ELF-1 (cell line): ENCODE results near the gene KIRREL3.

Source experiments
- DNase-seq: peaks from one replicate; pipeline ENCODE4 v3.0.0-alpha.2; 2016; ENCODE audit warnings: low read depth, low spot score

Gene KIRREL3

GRCh38 chr11:126450198-126450597 lies 550.4 kb downstream of the KIRREL3 start:
- no peak for DNase-seq

DNA sequence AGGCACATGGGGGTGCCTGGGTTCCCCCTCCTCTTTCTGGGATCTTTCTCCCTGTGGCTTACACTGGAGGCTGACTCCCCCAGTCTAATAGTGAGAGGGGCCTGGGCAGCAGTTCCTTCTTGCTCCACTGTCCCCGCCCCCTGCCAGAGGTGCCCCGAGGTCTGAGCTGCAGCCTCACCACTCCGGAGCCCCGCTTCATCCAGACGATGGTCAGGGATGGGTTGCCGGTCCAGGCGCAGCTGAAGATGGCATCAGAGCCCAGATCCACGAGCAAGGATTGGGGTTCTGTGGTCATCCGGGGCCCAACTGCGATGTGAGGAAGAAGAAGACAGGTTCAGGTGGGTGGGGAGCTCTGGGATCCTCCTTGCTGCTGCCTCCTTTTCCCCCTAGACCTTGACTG lies 554.0 kb downstream of the KIRREL3 start:
- DNase-seq = no peak

GRCh38 chr11:126444072-126444471 lies 556.5 kb downstream of the KIRREL3 start:
- no peak for DNase-seq

- no peak for DNase-seq
Observed at GRCh38 chr11:126443120-126443519, 557.5 kb downstream of the KIRREL3 start.

GRCh38 chr11:126440792-126441514 lies 559.6 kb downstream of the KIRREL3 start:
- DNase-seq = peak; percentile 97

DNA sequence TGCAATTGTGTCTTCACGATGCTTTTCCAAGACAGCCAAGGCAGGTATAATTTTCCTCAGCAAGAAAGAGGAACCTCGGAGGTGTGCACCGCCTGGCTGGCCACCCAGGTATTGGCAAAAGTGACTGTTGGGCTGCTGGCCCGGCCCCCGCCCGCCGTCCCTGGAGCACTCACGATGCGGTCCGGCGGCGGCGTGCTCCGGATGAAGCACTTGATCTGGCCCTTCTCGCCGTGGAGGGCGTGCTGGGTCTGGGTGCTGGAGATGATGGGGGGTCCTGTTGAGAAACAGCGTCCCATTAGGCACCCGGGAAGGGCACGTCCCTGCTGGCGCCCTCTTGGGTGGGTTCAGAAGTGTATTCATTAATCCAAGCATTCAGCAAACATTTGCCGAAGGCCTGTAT lies 560.3 kb downstream of the KIRREL3 start:
- DNase-seq = peak; percentile 45

- DNase-seq = no peak
Observed at GRCh38 chr11:126438691-126439090, 561.9 kb downstream of the KIRREL3 start.

- DNase-seq = no peak
Observed at GRCh38 chr11:126438272-126438671, 562.3 kb downstream of the KIRREL3 start.

DNA sequence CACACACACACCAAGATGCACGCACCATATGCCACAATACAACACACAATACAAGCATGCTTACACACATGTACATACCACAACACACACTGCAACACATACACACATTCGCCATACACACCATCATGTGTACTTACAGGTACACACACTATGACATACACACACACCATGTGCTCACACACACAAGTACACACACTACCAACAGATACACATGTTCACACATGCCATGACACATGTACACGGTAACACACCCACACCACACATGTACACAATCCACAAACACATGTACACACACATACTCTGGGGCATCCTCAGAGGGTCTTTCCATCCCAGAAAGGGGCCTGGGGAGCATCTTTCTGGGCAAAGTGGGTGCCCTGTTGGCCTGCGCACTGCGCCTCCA lies 562.8 kb downstream of the KIRREL3 start:
- no peak for DNase-seq

GRCh38 chr11:126436209-126436755 lies 564.3 kb downstream of the KIRREL3 start:
- DNase-seq = no peak

GRCh38 chr11:126434950-126435335 lies 565.6 kb downstream of the KIRREL3 start:
- DNase-seq = peak; percentile 53

DNA sequence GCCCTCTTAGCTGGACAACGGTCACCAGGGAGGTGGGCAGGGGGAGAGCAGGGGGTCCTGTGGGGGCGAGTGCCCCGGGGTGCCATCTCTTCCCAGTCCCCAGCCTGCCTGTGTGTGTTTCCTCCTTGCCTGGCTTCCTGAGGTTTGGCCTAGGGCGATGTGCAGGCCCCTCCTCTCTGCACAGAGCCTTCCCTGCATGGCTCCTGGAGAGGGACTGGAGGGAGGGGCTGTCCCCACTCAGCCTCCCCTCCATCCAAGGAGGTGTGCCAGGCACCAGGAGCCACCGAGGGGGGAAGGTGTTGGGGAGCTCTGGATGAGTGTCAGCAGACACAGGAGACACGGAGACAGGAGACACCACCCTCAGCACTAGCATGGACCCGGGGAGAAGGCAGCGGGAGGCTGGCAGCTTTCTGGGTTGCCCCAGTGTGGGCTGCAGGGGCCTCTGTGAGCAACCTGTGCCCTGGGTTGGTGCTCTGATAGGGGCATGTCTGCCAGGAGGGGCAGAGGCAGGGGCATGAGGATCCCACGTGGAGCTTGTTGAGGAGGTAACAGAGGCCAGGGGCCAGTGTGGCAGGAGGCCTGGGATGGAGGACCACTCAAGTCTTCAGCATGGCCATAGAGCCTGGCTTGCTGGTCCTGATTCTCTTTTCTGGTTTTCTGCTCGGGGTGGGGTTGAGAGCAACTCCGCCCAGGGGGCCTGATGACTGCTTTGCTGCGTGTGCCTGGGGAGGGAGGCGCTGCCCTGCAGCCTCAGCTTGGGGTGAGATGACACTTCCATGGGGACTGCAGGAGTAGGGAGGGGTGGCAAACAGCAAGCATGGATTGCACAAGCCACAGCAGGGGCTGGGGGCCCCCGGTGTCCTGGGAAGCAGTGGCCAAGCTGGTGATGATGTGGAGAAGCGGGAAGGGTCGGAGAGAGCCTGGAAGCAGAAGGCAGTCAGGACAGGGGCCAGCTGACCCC lies 566.3 kb downstream of the KIRREL3 start:
- peak; percentile 55 for DNase-seq

GRCh38 chr11:126433244-126433846 lies 567.2 kb downstream of the KIRREL3 start:
- DNase-seq = no peak

GRCh38 chr11:126432525-126432924 lies 568.0 kb downstream of the KIRREL3 start:
- DNase-seq = no peak

DNA sequence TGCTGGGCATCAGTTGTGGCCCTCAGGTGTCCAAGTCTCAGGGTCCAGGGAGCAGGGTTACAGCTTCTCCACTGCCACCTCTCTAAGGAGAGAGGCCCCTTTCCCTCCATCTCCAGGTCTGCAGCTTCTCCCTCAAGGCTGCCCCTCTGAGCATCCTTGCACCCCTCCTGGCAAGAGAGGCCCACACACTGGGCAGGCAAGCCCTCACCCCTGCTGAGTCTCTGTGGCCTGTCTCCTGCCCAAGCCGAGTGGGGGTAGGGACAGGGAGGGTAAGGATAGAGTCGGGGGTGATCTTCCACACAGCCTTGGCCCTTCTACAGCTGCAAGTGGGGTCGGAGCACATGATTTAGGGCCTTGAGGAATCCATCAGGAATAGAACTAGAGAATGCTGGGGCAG lies 568.5 kb downstream of the KIRREL3 start:
- no peak for DNase-seq

DNA sequence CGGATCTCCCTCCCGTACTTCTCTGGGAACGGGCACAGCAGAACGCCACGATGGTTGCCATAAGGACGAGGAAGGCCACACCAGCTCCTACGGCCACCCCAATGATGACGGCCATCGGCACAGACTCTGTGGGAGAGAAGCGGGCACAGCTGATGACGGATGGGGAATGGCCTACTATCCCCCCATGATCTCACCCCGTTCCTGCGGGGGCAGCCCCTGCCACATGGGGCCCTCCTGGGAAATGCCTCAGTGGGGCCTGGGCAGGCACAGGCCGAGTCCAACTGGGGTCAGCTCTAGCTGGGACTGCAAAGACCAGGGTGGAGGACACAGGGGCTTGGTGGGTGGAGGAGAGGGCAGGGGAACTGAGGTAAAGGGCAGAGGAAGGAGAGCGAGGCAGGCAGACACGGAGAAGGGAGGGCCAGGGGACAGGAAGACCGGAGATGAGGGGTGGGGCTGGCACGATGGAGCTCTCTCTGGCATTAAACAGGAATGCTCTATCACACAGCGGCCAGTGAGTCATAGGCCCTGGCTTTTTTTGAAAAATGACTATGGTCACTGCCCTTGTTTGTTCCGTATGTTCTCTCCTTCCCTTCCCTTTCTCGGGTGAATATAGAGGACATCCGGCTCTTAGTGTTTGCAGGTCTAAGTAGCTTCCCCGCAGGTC lies 569.0 kb downstream of the KIRREL3 start:
- DNase-seq = no peak

GRCh38 chr11:126430581-126431335 lies 569.8 kb downstream of the KIRREL3 start:
- DNase-seq = no peak

DNA sequence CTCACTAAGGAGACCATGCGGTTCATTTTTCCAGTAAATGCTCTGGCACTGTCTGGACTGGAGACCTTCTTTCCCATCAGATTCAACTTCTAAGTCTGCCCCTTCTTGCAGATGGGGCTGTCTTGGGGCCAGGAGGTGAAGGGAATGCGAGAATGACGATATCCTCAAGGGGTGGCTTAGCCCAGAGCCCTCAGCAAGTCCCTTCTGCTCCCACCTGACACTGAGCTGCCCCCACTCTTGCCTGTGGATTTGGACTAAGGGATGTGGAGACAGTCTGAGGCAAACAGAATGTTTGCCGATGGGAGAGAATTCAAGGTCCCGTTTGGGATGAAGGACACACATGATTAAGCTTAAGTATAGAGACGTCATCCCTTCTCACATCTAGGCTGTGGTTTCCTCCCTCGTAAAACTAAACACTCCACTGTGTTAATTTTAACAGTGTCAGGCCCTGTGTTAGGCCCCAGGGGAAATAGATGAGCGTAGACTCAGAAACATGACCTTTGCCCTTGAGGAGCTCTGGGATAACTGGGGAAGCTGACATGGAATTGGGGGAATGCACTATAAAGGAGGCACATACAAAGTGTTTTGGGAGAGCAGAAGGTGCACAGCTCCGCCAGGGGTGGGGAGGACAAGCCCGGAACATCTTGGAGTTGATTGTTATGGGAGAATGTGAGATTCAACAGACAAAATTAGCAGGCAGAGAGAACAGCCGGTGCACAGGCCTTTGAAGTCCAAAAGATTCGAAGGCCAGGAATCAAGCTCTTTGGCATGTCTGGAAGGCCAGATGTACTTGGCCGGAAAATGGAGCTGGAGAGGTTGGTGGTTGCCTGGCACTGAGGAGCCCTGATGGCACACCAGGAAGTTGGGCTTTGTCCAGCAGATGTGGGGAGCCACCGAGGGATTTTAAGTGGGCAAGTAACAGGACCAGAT lies 573.5 kb downstream of the KIRREL3 start:
- DNase-seq = peak; percentile 55

DNA sequence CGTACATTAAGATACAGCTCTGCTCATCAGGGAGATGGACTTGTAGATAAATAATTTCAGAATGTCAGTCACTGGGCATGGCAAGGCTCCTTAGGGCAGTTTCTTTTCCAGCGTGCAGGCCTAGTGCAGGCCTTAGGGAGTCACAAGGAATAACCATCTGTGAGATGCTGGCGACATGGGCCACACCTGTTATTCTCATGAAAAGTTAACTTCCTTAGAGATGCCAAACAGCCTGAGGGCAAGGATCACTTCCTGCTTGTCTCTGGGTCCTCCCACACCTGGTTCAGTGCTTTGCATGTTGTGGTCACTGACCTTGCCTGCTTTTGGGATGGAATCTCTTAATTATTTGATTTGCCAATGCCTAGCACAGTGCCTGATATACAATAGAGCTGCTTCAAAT lies 574.5 kb downstream of the KIRREL3 start:
- DNase-seq = no peak
